HG03103 (cell line): Measurements from ENCODE around the gene SLC25A29.

Experiments used
- ATAC-seq: cut with Tn5 transposase; IDR thresholded peaks from one replicate; pipeline ENCODE4 v1.9.1; 2021; ENCODE audit warnings: low read depth; ENCODE audit not compliant: unreplicated experiment

Gene SLC25A29

DNA sequence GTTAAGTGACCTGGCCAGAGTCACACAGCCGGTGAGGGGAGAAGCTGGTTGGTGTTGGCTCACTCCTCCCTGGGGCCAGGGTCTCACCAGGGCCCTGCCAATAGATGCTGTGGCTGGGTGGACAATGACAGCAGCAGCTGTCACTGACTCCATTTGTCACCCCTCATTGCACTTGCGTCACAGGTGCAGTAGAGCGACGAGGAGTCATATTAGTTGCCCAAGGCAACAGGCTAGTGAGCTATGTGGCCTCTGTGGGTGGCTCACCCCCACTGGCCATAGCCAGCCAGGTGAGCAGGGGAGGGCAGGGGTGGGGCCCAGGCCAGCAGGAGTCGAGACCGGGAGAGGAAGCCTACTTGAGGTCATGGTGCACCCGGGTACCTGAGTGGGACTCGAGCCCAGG lies 26.6 kb upstream of the SLC25A29 start:
- peak; percentile 45 for ATAC-seq

DNA sequence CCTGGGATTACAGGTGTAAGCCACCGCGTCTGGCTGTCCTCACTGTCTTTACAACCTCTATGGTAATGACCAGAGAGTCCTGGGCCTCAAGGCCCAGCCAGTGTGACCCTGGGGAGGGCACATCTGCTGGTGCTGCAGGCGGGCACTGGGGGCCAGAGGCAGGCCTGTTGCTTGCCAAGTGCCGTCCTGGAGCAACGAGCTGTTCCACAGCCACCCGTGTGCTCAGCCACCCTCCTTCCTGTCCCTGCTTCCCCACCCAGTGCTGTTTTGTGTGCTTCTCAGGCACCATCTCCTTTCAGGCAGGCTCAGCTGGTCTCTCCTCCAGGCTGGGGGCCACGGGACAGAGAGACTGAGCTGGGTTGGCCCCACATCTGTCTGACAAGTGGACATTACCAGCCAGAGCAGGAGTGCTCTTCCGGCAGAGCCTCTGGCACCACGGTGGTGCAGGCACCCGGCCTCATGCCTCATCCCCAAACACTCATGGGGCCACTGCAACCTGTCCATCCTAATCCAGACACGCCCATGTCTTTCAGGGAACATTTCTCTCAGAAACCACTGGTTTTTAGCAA lies 25.9 kb upstream of the SLC25A29 start:
- ATAC-seq = no peak

DNA sequence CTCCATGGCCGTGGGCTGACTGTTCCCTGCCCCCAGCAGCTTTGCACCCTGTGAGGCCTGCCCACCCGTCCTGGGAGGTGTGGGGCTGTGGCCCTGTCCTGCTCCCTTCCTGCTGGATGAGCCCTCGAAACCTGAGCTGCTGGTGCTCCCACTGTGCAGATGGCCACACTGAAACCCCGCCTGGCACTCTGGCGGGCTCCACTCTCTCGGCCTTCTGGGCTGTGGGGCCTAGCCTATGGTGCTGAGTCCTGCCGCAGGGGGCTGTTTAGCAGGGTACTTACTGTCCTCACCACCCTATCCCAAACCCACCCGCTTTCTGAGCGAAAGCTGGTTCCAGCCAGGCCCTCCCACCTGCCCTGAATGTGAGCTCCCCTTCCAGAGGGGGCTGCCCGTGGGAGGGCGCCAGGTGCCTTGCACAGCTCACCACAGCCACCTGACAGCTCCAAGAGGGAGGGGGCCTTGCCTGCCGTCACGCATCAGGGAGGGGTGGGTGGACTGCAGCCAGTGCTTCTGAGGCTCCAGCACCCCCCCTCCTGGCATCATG lies 24.2 kb upstream of the SLC25A29 start:
- ATAC-seq = no peak

DNA sequence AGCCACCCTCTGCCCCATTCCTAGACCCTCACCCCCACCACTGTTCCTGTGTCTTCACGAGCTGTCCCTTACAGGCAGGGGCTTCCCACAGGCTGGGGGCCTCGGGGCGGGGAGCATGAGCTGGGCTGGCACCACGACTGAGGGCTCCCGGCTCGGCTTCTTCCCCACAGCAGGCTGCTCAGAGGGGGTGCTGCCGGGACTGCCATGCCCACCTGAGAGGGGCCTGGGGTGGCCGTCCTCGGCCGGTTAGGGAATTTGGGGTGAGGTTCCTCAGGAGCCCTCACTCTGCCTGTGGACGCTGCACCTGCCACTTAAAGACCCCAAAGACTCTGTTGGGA lies 23.7 kb upstream of the SLC25A29 start:
- no peak for ATAC-seq

DNA sequence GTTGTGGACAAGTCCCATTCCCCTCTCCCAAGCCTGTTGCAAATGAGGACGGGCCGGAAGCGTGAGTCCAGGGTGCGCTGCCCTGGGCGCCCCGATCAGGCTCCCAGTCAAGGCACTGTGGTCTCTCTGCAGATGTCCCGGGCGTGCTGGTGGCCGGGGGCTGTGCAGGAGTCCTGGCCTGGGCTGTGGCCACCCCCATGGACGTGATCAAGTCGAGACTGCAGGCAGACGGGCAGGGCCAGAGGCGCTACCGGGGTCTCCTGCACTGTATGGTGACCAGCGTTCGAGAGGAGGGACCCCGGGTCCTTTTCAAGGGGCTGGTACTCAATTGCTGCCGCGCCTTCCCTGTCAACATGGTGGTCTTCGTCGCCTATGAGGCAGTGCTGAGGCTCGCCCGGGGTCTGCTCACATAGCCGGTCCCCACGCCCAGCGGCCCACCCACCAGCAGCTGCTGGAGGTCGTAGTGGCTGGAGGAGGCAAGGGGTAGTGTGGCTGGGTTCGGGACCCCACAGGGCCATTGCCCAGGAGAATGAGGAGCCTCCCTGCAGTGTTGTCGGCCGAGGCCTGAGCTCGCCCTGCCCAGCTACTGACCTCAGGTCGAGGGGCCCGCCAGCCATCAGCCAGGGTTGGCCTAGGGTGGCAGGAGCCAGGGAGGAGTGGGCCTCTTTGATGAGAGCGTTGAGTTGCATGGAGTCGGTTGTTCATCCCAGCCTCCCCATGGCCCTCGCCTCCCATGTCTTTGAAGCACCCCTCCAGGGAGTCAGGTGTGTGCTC lies 23.2 kb upstream of the SLC25A29 start:
- no peak for ATAC-seq

DNA sequence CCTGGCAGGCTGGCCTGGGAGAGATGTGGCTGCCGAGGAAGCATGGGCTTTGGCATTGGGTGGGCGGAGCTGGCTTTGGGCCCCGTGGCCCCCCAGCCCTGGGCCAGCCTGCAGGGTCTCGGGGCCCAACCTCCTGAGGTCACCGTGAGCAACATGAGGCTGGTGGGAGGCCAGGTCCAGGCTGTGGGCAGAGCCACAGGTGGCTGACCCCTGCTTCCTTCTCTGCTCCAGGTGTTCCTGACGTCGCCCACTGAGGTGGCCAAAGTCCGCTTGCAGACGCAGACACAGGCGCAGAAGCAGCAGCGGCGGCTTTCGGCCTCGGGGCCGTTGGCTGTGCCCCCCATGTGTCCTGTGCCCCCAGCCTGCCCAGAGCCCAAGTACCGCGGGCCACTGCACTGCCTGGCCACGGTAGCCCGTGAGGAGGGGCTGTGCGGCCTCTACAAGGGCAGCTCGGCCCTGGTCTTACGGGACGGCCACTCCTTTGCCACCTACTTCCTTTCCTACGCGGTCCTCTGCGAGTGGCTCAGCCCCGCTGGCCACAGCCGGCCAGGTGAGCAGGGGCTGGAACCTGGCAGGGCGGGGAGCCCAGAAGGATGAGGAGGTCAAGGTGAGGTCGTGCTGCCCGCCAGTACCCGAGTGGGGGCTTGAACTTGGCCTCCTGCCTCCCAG lies 22.4 kb upstream of the SLC25A29 start:
- ATAC-seq = no peak

DNA sequence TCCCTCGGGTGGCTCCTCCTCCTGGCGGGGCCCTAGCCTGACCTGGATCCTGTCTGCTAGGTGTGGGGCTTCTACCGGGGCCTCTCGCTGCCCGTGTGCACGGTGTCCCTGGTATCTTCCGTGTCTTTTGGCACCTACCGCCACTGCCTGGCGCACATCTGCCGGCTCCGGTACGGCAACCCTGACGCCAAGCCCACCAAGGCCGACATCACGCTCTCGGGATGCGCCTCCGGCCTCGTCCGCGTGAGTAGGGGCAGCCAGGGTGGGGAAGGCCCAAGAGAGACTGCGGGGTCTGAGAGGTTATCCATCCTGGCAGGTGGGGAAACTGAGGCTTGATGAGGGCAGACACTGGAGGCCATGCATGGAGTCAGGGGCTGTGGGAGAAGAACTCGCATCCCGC lies 20.9 kb upstream of the SLC25A29 start:
- no peak for ATAC-seq

DNA sequence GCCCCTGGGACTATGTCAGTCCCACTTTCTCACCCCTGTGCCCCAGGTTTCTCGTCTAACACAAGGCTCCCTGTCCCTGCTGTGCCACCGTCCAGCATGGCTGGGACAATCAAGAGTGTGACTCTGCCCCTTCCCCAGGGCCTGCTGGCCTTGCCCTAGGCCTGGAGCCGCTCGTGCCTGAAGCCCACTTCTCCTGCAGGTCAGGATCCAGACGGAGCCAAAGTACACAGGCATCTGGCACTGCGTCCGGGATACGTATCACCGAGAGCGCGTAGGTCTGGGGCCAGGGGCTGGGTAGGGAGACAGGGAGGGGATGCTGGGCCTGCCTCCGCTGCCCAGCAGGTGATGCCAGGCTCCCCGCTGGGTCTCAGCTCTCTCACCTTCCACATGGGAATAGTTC lies 19.7 kb upstream of the SLC25A29 start:
- no peak for ATAC-seq

DNA sequence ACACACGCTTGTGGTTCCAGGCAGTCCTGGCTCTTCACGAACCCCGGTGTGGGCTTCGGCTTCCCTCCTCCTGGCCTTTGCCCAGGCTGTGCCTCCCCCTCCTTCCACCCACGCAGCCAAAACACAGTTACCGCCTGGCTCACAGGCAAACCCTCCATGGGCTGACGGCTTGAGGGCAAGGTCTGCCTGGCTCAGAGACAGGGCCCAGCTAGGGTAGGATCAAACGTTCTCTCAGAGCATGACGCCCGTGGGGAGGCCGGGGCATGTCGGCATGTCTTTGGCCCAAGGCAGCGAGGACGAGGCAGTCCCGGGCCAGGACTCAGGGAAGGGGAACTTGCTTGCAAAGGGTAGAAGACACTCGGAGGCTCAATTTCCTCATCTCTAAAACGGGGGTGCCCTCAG lies 19.0 kb upstream of the SLC25A29 start:
- ATAC-seq = no peak

DNA sequence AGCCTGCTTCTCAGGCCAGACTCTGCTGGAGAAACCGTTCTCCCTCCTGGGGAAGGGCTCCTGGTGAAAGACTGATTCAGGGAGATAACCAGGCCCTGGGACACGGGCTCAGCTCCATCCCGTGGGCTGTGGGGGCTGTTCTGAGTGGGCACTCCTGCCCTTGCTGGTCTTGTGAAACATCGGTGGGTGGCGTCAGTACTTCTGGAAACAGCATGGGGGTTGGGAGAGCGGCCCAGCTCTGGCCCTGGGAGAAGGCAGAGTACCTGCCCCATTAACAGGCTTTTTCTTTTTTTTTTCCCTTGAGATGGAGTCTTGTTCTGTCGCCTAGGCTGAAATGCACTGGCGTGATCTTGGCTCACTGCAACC lies 17.7 kb upstream of the SLC25A29 start:
- no peak for ATAC-seq

DNA sequence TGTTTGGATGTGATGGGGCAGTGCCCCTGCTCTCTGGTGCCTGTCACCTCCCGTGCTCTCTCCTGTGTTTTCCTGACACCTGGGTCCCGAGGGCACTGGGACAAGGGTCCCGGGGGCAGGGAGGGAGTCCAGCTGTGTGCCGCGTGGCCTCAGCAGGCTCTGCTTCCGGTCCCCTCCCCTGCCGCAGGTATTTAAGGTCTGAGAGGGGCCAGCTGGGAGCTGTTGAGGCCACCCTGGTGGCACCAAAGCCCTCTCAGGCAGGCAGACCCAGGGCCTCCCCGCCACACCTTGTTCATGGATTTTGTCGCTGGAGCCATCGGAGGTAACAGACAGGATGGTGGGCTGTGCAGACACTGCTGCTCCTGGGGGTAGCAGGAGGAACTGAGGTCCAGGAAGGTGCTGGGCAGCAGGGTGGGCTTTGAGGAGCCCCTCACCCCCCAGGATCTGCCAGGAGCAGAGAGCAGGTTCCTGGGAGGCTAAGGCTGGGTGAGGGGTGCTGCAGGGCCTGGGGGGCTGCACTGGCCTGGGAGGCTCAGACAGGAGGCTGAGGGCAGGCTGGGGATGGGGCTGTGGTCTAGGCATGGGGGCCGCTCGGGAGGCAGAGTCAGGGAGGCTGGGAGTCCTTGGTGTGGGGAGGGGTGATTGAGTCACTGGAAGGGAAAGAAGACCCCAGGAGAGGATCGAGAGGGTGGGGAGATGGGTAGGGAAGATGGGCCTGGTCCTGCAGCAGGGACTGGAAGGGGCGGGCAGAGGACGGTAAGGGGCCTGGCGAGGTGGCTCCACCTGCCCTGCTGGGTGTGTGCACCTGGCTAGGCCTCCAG lies 17.1 kb upstream of the SLC25A29 start, which contains the start of gene SLC25A47:
Gene SLC25A47 (plus strand): TSS at position 219 of the 821 bp plus-strand sequence. CDS start 76 bp downstream, at position 295.
- ATAC-seq = no peak

DNA sequence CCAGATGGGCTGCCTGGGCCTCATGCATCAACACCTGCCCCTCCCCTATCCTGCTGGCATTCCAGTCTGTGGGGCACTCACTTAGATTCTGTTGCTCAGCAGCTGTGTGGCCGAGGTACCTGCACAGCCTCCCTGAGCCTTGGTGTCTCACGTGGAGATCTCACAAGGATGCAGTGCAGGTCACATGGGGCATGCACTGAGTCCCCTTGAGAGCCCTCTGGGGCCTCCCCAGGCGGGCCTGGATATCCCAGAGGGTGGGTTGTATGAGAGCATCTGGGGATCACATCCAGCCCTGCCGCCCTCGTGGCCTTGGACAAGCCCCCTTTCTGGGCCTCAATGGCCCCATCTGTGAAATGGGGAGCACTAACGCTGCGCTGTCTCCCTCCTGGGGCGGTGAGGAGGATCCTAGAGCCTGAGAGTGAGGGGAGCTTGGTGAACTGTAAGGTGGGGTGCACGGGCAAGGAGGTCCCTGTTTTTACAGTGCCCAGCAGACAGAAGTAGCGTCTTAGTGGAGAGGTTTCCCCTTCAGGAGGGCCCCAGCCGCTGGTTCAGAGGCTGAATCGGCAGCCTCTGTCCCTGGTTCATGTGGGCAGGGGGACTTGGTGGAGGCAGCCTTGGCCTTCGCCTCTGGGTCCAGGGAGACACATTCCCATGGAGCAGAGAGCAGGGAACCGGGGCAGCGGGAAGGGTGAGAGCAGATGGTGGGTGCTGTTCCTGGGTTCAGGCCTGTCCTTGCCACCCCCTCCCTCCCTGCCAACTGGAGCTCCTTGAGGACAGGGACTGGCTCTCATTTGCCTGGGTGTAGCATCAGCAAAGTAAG lies 16.1 kb upstream of the SLC25A29 start:
- ATAC-seq = no peak

DNA sequence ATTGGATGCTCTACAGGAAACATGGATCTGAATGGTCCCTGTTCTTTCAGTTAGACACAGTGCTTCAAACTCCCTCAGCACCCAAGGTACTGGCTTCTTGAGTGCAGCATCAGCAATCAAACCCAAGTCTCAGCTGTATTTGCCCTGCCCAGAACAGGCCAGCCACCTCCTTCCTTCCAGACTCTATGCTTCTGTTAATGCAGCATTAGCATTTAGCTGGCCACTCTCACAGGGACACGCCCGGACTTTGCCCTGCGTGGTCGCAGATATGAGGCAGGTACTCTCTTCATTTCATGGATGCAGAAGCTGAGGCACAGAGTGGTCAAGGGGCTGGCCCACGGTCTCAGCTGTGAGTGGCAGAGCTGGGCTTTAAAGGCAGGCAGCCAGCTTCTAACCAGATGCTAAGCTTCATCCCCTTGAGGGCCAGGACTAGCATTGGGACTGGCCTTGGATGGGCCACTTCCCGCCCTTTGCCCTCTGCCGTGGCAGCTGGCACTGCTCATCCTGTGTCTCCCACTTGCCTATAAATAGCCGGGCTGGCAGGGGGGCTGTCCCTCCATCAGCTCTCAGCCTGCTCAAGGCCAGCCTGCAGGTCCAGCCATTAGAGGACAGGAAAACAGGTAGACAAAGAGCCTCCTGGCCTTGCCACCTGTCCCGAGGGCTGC lies 15.4 kb upstream of the SLC25A29 start:
- ATAC-seq = no peak

DNA sequence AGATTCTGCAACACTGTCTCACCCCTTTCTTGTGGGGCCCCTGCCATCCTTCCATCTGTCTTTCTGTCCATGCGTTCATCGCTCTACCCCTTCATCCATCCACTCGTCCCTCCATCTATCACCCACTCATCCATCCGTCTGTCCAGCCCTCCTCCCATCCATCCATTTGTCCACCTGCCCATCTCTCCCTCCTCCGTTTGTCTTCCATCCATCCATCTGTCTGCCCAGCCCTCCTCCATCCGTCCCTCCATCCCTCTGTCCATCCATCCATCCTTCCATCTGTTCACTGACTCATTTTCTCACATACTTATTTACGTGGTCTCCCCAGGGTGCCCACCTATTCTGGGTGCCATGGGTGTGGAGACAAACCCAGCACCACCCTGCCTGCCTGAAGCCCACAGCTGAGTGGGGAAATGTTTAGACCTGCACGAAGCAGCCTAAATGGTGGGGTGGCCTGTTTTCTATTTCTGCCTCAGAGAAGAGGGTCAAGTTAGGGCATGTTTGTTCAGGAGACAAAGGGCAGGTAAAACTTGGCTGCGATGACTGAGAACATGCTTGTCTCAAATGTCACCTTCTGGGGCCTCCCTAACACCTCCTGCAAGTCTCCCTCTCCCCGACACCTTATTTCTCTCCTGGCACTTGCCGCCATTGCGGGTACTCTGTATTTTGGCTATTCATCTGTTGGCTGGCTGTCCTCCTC lies 14.1 kb upstream of the SLC25A29 start:
- no peak for ATAC-seq

DNA sequence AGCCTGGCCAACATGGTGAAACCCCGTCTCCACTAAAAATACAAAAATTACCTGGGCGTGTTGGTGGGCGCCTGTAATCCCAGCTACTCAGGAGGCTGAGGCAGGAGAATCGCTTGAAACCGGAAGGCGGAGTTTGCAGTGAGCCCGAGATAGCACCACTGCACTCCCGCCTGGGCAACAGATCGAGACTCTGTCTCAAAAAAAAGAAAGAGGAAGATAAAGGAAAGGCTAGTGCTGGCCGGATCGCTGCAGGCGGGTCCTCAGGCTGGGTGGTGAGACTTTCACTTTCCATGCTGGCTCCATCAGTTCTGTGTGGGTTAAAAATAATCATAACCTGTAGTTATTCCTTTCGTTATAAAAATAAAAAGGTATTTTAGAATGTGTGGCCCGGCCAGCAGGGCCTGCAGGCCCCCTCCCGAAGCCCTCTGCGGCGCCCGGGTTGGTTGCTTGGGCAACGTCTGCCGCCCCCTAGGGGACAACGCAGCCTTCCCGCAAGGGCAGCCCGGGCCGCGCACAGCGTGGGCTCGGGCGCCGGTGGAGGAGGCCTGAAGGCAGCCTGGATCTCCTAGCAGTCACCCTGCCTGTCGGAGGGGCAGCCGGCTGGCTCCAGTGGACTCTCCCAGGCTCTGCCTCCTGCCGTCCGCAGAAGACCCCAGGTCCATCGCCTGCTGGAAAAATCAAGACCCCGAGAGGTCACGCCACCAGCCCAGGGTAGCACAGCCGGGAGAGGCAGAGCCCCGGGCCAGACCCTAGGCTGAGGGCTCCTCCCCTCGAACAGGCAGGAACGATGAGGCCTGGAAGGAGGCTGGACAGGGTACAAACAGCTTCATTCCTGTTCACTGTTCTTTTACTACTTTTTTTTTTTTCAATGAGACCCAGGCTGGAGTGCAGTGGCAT lies 11.9 kb upstream of the SLC25A29 start:
- peak; percentile 75 for ATAC-seq

DNA sequence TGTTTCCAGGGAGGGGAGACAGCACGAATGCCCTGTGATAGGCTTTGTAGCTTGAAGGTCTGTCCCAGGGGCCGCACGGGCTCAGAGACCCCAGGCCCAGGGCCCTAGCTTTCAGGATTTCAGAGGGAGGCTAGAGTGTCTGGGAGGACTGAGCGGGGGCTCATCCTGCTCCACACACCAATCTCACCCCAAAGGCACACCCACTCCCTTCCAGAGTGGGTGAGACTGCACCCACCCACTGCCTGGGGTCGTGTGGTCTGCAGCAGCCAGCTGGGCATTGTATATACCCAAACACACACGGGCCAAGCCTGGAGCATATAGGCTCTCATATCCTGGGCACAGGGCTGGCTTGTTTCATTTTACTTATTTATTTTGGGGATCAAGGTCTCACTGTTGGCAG lies 11.1 kb upstream of the SLC25A29 start:
- ATAC-seq = no peak

DNA sequence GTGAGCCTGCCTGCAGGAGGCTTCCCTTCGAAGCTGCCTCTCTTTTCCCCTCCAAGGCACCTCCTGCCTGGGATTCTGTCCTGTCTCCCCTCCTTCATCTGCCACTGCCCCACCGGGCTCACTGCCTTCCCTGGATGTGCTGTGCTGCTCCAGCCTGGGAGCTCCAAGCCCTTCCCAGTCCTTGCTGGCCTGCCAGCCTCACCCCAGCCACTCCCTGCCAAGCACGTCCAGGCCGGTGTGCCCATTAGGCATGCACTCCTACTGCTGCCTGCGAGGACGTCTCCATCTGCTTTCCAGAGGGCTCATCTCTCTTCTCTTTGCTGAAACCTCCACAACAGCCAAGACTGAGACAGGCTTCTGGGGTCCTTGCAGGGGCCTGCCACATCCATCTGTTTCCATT lies 8.5 kb upstream of the SLC25A29 start:
- no peak for ATAC-seq
